Gastroesophageal sphincter (tissue), 4 donors: ENCODE data around the gene CCT3. TPM values are rescaled to one million over a fixed set of nuclear protein-coding genes. Genes with fewer than 3 reads are reported as not detected.
A peak's percentile ranks its signal among the peaks of the same experiment; 100 is the strongest.
"Not testable (repeated sequence)": the region's sequence is repeated elsewhere in the genome, so short reads cannot be mapped to it uniquely, and the experiment has no call there.

Experiments used
- ATAC-seq: fragments of 150-250 bp; one replicate; pipeline ENCODE4 v1.9.1; 2016; ENCODE audit warnings: mild to moderate bottlenecking, moderate library complexity
- H3K27ac ChIP-seq, 4 donors: fragments of 200-600 bp; sonication (generic) in 3 of 4; 1 replicate in 3 of 4; 2 replicates in 1 of 4; pipeline ENCODE4 v1.5.1; 2016 to 2019
- H3K27me3 ChIP-seq: fragments of 200-600 bp; sonication (generic); one replicate; pipeline ENCODE4 v1.5.1; 2019
- H3K36me3 ChIP-seq, 2 donors: fragments of 200-600 bp; sonication (generic); one replicate each; pipeline ENCODE4 v1.5.1; 2019; ENCODE audit warnings: control low read depth in 1 of 2
- H3K4me1 ChIP-seq, 3 donors: fragments of 200-600 bp; sonication (generic); 1 replicate in 2 of 3; 2 replicates in 1 of 3; pipeline ENCODE4 v1.5.1; 2016 to 2019; ENCODE audit warnings: control low read depth in 2 of 3
- H3K4me3 ChIP-seq, 2 donors: fragments of 200-600 bp; sonication (generic); one replicate each; pipeline ENCODE4 v1.5.1; 2019; ENCODE audit warnings: mild to moderate bottlenecking in 1 of 2, moderate library complexity in 1 of 2
- H3K9me3 ChIP-seq, 3 donors: fragments of 200-600 bp; sonication (generic); one replicate each; pipeline ENCODE4 v1.5.1; 2017 to 2019; ENCODE audit warnings: control low read depth in 2 of 3
- CTCF ChIP-seq, 4 experiments: fragments of 200-600 bp in 2 of 4; fragments of 450-650 bp in 2 of 4; sonication (generic) in 1 of 4; IDR thresholded peaks; one replicate each; pipeline ENCODE4 v1.5.1; 2017 to 2019; ENCODE audit warnings: antibody characterized with exemption in 4 of 4, mild to moderate bottlenecking in 2 of 4, moderate library complexity in 2 of 4
- EP300 ChIP-seq: sonication (generic); formaldehyde crosslinking; IDR thresholded peaks from one replicate; pipeline ENCODE4 v1.6.1; 2017; ENCODE audit warnings: antibody characterized with exemption, mild to moderate bottlenecking
- POLR2A ChIP-seq, 2 donors: fragments of 450-650 bp; IDR thresholded peaks; one replicate each; pipeline ENCODE4 v1.6.1; 2017; ENCODE audit warnings: antibody characterized with exemption in 2 of 2, mild to moderate bottlenecking in 2 of 2, moderate library complexity in 1 of 2
- POLR2AphosphoS5 ChIP-seq: sonication (generic); formaldehyde crosslinking; IDR thresholded peaks from one replicate; pipeline ENCODE4 v1.6.1; 2017; ENCODE audit warnings: antibody characterized with exemption
- WGBS, 2 donors: methylation state at CpG; one replicate each; pipeline ENCODE4 v1.1.5; 2018; ENCODE audit warnings: low coverage in 1 of 2; 5-methylcytosine and 5-hydroxymethylcytosine counted together
- total RNA-seq, 4 donors: library from RNA; depleted of rRNA; stranded (reverse); fragments of >200 nt; gene quantifications; one replicate each; pipeline ENCODE4 v1.1.0, GENCODE V29; 2016

The CCT3 gene
- total RNA-seq, 4 donors from 2014 or later = 189 to 224 (median 209) TPM

- Histone ChIP-seq H3K9me3 (no peaks in the 10 kb centered on the region), H3K4me3 (no peak overlapping the region), H3K27me3 (peaks cover 79% of the 10 kb centered on the region), H3K36me3 (no peaks in the 10 kb centered on the region), H3K27ac (no peak overlapping the region), H3K4me1 (peaks cover 0 to 9% (median 0%) of the 10 kb centered on the region in 3 donors)
- ATAC-seq = no peak
- no peak for TF ChIP-seq POLR2A (IDR thresholded peaks at IDR 0.05)
- TF ChIP-seq POLR2AphosphoS5 = no peak
- TF ChIP-seq CTCF (IDR thresholded peaks at IDR 0.05) = no peak
- TF ChIP-seq EP300 = no peak
- 53 to 60% methylated on average over 1 to 4 of the region's 4 CpGs for WGBS, 2 donors
Measured at GRCh38 chr1:156372876-156373275, 34.8 kb upstream of the CCT3 start.

DNA sequence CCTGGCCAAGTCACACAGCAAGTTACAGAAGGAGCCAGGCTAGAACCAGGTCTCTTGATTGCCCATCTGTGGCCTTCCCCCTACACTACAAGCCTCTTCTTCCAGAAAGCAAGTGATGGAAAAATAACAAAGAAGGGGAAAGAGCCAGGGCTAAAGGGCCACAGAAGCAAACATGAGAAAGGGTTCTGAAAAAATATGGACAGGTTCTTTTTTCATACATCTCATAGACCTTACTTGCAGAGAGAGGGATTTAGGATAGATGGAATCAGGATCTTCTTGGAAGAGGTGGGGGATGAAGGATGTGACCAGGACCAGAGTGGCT is 34.1 kb upstream of the CCT3 start:
- Histone ChIP-seq H3K4me1 (peaks cover 0 to 9% (median 0%) of the 10 kb centered on the region in 3 donors), H3K36me3 (no peaks in the 10 kb centered on the region), H3K27ac (no peak overlapping the region), H3K27me3 (peaks cover 82% of the 10 kb centered on the region), H3K9me3 (no peaks in the 10 kb centered on the region), H3K4me3 (no peak overlapping the region)
- ATAC-seq = no peak
- TF ChIP-seq EP300 (no peak), POLR2AphosphoS5 (no peak), CTCF (IDR thresholded peaks at IDR 0.05) (no peak), POLR2A (IDR thresholded peaks at IDR 0.05) (no peak)

- WGBS, 2 donors = 40 to 45% methylated on average over 3 to 4 of the region's 7 CpGs
- no peaks in the 10 kb centered on the region for H3K9me3 ChIP-seq
- H3K4me3 ChIP-seq = no peak overlapping the region
- peaks cover 84% of the 10 kb centered on the region for H3K27me3 ChIP-seq
- no peaks in the 10 kb centered on the region for H3K36me3 ChIP-seq
- H3K4me1 ChIP-seq = peaks cover 0 to 9% (median 0%) of the 10 kb centered on the region in 3 donors
- TF ChIP-seq POLR2A (IDR thresholded peaks at IDR 0.05) (no peak), POLR2AphosphoS5 (no peak), CTCF (IDR thresholded peaks at IDR 0.05) (no peak), EP300 (no peak)
- H3K27ac ChIP-seq = no peak overlapping the region
- no peak for ATAC-seq
Measured at GRCh38 chr1:156371553-156372264, 33.6 kb upstream of the CCT3 start.

DNA sequence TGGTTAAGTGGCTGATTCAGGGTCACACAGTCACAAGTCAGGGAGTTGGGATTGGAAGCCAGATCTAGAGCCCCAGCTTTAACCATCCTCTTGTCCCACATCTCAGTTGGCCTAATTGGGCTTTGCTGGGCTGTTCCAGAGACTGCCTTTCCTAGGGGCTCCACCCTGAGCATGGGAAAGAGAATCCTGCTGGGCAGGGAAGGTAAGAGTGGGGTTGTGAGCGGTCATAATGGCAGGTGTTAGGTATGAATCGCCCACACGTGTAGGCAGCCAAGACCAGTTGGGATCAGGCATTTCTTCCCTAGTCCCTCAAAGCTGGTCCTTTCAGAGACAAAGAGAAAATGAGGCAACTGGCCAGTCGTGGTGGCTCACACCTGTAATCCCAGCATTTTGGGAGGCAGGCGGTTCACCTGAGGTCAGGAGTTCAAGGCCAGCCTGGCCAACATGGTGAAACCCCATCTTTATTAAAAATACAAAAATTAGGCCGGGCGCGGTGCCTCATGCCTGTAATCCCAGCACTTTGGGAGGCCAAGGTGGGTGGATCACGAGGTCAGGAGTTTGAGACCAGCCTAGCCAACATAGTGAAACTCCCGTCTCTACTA is 31.7 kb upstream of the CCT3 start:
- H3K36me3 ChIP-seq, H3K4me1 ChIP-seq, H3K4me3 ChIP-seq, ATAC-seq, H3K27ac ChIP-seq, H3K9me3 ChIP-seq: not testable (repeated sequence)
- H3K27me3 ChIP-seq = peaks cover 96% of the 10 kb centered on the region
- WGBS, 2 donors = 90% methylated on average over 2 to 3 of the region's 10 CpGs

GRCh38 chr1:156368889-156369684 is 31.0 kb upstream of the CCT3 start, which contains the start of gene RHBG:
TSS of gene RHBG (plus strand) at chr1:156369211. CDS start at chr1:156369250, 39 bp downstream.
- H3K4me3 ChIP-seq = peak within 1 kb of the TSS in 1 of 2 donors; percentile 42
- ATAC-seq = no peak
- no peak within 1 kb of the TSS for H3K27ac ChIP-seq
- peaks cover 0 to 9% (median 0%) of the 10 kb centered on the region in 3 donors for H3K4me1 ChIP-seq
- 80% methylated on average over 1 of the region's 48 CpGs; no CpG with 5 or more reads in 1 of the 2 donors for WGBS, 2 donors
- H3K27me3 ChIP-seq = peaks cover 96% of the 10 kb centered on the region
- no peak for TF ChIP-seq POLR2AphosphoS5
- no peak for TF ChIP-seq POLR2A (IDR thresholded peaks at IDR 0.05)
- no peak for TF ChIP-seq CTCF (IDR thresholded peaks at IDR 0.05)
- no peak for TF ChIP-seq EP300
- H3K36me3 ChIP-seq = no peaks in the 10 kb centered on the region
- H3K9me3 ChIP-seq = no peaks in the 10 kb centered on the region
